Progenitor cell of endocrine pancreas (in vitro differentiated cells): ENCODE results near the gene PALM. TPM values are rescaled to one million over a fixed set of nuclear protein-coding genes. Genes with fewer than 3 reads are reported as not detected.

Source experiments
- DNase-seq: peaks from one replicate; pipeline ENCODE4 v3.0.0; 2021; ENCODE audit warnings: low spot score; ENCODE audit not compliant: unreplicated experiment
- H3K27ac Mint-ChIP-seq: 2 replicates; pipeline ENCODE4 v1.8.0; 2021; ENCODE audit warnings: mild to moderate bottlenecking, moderate library complexity, mixed read lengths
- H3K27me3 Mint-ChIP-seq: 2 replicates; pipeline ENCODE4 v1.8.0; 2021; ENCODE audit warnings: mixed read lengths
- H3K36me3 Mint-ChIP-seq: 2 replicates; pipeline ENCODE4 v1.8.0; 2022; ENCODE audit warnings: mixed read lengths; ENCODE audit not compliant: insufficient read depth
- H3K4me1 Mint-ChIP-seq: 2 replicates; pipeline ENCODE4 v1.8.0; 2021; ENCODE audit warnings: low read depth, mixed read lengths
- H3K4me3 Mint-ChIP-seq: 2 replicates; pipeline ENCODE4 v1.8.0; 2021; ENCODE audit warnings: low read depth, mild to moderate bottlenecking, moderate library complexity, mixed read lengths
- H3K9me3 Mint-ChIP-seq: 2 replicates; pipeline ENCODE4 v1.8.0; 2021; ENCODE audit warnings: low read depth, mixed read lengths
- total RNA-seq: library from RNA; stranded (reverse); gene quantifications from 2 replicates; pipeline ENCODE4 v1.2.1, GENCODE V29; 2021
- TF ChIP-seq, protein P1 (sequence below): fragments of 200-600 bp; sonication (generic); IDR thresholded peaks from one replicate; pipeline ENCODE4 v1.5.0; 2021; ENCODE audit warnings: antibody characterized with exemption, mild to moderate bottlenecking; ENCODE audit not compliant: unreplicated experiment

Gene PALM
- total RNA-seq, 1 donor from 2014 or later: 52.4 TPM

DNA sequence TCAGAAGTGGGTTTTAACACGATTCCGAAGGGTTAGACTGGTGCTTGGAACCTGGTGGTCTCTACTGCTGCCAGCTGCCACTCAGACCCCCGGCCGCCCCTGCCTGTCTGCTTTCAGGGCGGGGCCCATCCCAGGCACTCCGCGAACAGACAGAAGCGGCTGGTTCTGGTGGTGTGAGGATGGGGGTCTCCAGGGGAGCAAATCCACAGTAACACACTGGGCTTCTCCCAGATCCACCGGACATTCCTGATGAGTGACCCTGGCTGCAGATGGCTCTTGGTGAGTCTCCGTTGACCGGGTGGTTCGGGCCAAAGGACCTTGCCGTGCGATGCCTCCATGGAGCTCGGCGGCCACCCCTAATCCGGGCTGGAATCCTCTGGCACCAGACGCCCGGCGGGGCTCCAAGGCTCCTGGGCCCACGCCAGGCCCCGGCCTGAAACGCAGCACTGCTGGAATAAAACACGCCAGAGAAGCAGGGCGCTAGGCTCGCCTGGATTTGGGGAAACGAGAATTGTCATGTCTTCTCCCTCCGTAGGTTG, 86.4 kb downstream of the PALM start:
- Mint-ChIP-seq H3K27ac (no peak overlapping the region), H3K4me1 (peaks cover 14% of the 10 kb centered on the region), H3K27me3 (no peaks in the 10 kb centered on the region), H3K9me3 (no peaks in the 10 kb centered on the region), H3K36me3 (peaks cover 6% of the 10 kb centered on the region), H3K4me3 (peak overlapping the region; percentile 3)
- DNase-seq: no peak
- TF ChIP-seq, protein P1, sequence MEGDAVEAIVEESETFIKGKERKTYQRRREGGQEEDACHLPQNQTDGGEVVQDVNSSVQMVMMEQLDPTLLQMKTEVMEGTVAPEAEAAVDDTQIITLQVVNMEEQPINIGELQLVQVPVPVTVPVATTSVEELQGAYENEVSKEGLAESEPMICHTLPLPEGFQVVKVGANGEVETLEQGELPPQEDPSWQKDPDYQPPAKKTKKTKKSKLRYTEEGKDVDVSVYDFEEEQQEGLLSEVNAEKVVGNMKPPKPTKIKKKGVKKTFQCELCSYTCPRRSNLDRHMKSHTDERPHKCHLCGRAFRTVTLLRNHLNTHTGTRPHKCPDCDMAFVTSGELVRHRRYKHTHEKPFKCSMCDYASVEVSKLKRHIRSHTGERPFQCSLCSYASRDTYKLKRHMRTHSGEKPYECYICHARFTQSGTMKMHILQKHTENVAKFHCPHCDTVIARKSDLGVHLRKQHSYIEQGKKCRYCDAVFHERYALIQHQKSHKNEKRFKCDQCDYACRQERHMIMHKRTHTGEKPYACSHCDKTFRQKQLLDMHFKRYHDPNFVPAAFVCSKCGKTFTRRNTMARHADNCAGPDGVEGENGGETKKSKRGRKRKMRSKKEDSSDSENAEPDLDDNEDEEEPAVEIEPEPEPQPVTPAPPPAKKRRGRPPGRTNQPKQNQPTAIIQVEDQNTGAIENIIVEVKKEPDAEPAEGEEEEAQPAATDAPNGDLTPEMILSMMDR: no peak

DNA sequence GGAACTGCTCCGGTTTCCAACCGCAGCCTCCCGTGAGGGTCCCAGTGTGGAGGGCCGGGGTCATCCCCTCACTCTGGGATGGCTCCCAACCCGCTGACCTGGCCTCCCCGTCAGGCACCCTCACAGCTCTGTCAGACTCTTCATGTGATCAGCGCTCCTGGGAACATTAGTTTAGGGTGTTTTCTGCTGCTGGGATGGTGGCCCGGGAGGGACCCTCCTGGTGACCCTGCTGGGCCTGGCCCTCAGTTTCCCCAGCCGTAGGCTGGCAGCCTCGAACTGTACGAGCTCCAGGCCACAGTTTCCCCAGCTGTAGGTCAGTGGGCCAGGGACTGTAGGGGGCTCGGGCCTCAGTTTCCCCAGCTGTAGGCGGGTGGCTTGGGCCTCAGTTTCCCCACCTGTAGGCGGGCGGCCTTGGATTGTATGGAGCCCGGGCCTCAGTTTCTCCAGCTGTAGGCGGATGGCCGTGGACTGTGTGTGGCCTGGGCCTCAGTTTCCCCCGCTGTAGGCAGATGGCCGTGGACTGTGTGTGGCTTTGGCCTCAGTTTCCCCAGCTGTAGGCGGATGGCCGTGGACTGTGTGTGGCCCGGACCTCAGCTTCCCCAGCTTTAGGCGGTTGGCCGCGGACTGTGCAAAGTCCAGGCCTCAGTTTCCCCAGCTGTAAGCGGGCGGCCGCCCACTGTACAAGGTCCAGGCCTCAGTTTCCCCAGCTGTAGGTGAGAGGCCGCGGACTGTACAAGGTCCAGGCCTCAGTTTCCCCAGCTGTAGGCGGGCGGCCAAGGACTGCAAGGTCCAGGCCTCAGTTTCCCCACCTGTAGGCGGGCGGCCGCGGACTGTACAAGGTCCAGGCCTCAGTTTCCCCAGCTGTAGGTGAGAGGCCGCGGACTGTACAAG, 87.2 kb downstream of the PALM start:
- no peak overlapping the region for H3K27ac Mint-ChIP-seq
- DNase-seq: no peak
- TF ChIP-seq, protein P1: no peak
- H3K4me3 Mint-ChIP-seq: peak overlapping the region; percentile 3
- H3K9me3 Mint-ChIP-seq: no peaks in the 10 kb centered on the region
- peaks cover 20% of the 10 kb centered on the region for H3K4me1 Mint-ChIP-seq
- peaks cover 6% of the 10 kb centered on the region for H3K36me3 Mint-ChIP-seq
- H3K27me3 Mint-ChIP-seq: no peaks in the 10 kb centered on the region

DNA sequence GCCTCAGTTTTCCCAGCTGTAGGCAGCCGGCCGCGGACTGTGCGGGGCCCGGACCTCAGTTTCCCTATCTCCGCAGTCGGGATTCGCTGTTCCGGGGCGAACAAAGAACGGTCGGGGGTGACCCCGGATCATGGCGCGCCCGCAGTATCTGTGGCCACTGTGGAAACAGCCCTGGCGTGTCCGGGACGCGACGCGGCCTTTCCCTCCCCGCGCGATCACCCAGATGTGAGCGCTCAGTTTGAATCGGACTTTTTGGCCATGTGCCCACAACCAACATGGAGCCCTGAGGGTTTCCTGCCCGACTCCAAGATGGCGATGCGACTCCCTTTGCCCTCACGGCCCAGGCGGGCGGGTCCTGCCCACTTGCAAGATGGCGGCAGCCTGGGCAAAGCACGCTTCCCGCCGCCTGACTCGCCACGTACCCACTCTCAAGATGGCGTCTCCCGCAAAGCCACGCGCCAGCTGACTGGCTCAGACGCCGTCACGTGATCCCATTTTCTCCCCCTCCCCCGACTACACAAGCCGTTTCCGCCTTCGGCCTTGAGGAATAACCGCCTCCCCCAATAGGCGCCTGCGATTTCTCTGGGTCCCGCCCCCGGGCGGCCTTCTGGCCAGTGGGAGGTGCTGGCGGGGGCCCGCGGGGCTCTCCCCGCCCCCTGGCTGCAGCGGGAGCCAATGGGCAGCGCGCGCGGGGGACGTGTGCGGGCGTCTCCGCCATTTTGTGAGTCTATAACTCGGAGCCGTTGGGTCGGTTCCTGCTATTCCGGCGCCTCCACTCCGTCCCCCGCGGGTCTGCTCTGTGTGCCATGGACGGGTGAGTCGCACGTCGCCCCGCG, 88.2 kb downstream of the PALM start, which contains the start of gene PTBP1:
Gene PTBP1, plus strand, starts transcription at position 761 of the 836 bp plus-strand sequence. Its CDS starts 46 bp downstream, at position 807.
- peak within 1 kb of the TSS; percentile 85 for H3K4me3 Mint-ChIP-seq
- peaks cover 6% of the 10 kb centered on the region for H3K36me3 Mint-ChIP-seq
- peaks cover 26% of the 10 kb centered on the region for H3K4me1 Mint-ChIP-seq
- DNase-seq: peak; percentile 99
- H3K9me3 Mint-ChIP-seq: no peaks in the 10 kb centered on the region
- TF ChIP-seq, protein P1: no peak
- H3K27me3 Mint-ChIP-seq: no peaks in the 10 kb centered on the region
- H3K27ac Mint-ChIP-seq: peak within 1 kb of the TSS; percentile 97

Other genes starting within 250 kb of the PALM start
- 159 TPM in 2 replicates for gene SHC2, start 247.9 kb upstream of the PALM start, total RNA-seq
- gene MADCAM1, start 212.4 kb upstream of the PALM start, total RNA-seq: 0.77 and 1.0 TPM in 2 replicates
- 16.4 and 18.0 TPM in 2 replicates for gene TPGS1, start 201.4 kb upstream of the PALM start, total RNA-seq
- gene CDC34, start 177.2 kb upstream of the PALM start, total RNA-seq: 96.9 and 100 TPM in 2 replicates
- gene GZMM, start 164.9 kb upstream of the PALM start, total RNA-seq: 0.31 TPM in 1 of 2 replicates, not detected in the other
- gene BSG, start 136.3 kb upstream of the PALM start, total RNA-seq: 464 and 472 TPM in 2 replicates
- gene HCN2, start 119.1 kb upstream of the PALM start, total RNA-seq: 0.34 and 0.47 TPM in 2 replicates
- 62.9 and 68.4 TPM in 2 replicates for gene POLRMT, start 75.4 kb upstream of the PALM start, total RNA-seq
- 0.43 and 0.49 TPM in 2 replicates for gene FGF22, start 69.1 kb upstream of the PALM start, total RNA-seq
- gene RNF126, start 45.7 kb upstream of the PALM start, total RNA-seq: 37.3 and 39.2 TPM in 2 replicates
- 13.8 and 14.4 TPM in 2 replicates for gene FSTL3, start 32.5 kb upstream of the PALM start, total RNA-seq
- not detected in 2 replicates for gene PRSS57, start 13.5 kb upstream of the PALM start, total RNA-seq
- gene MISP, start 42.2 kb downstream of the PALM start, total RNA-seq: 1.1 and 2.5 TPM in 2 replicates
- gene PTBP1, start 88.5 kb downstream of the PALM start, total RNA-seq: 497 and 500 TPM in 2 replicates
- 128 and 129 TPM in 2 replicates for gene PLPPR3, start 113.0 kb downstream of the PALM start, total RNA-seq
- 4.8 and 5.1 TPM in 2 replicates for gene AZU1, start 118.9 kb downstream of the PALM start, total RNA-seq
- not detected in 2 replicates for gene PRTN3, start 132.1 kb downstream of the PALM start, total RNA-seq
- not detected in 2 replicates for gene ELANE, start 143.4 kb downstream of the PALM start, total RNA-seq
- 1.1 and 1.3 TPM in 2 replicates for gene CFD, start 150.7 kb downstream of the PALM start, total RNA-seq
- gene MED16, start 184.3 kb downstream of the PALM start, total RNA-seq: 87.2 and 91.7 TPM in 2 replicates
- gene RNU6-9, start 184.5 kb downstream of the PALM start, total RNA-seq: not detected in 2 replicates
- gene R3HDM4, start 204.3 kb downstream of the PALM start, total RNA-seq: 61.4 and 63.1 TPM in 2 replicates
- 5.8 and 6.1 TPM in 2 replicates for gene KISS1R, start 208.4 kb downstream of the PALM start, total RNA-seq
- gene ARID3A, start 217.1 kb downstream of the PALM start, total RNA-seq: 149 and 154 TPM in 2 replicates